Stimulated activated CD8-positive, alpha-beta memory T cell treated with anti-CD3 and anti-CD28 coated beads, Interleukin-12 subunit alpha, Interleukin-12 subunit beta, amount 100 ng/mL, for 1 hour (primary cell): ENCODE results near the gene CSK.

Source experiments
- DNase-seq: peaks from one replicate; pipeline ENCODE4 v3.0.0-alpha.2; 2020; ENCODE audit warnings: low read depth

The CSK gene

DNA sequence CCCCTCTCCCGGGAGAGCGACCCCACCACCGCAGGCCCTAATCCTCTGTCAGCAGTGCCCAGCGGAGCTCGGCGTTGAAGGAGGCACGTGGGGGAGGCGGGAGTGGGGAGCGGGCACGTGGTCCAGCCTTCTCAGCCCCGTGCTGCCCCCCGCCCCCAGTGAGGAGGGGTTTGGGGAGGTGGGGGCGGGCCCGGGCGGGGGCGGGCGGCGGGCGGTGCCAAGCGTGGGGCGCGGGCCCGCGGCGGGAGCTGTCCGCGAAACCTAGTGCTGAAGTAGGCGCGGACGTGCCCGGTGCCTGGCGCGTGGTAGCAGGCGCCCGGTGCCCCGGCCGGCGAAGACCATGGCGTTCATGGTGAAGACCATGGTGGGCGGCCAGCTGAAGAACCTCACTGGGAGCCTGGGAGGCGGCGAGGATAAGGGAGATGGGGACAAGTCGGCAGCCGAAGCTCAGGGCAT, 44.5 kb downstream of the CSK start, which contains the start of gene CPLX3:
TSS of gene CPLX3 (plus strand) at position 264 of the 456 bp plus-strand sequence. CDS start at position 341, 77 bp downstream.
- no peak for DNase-seq

DNA sequence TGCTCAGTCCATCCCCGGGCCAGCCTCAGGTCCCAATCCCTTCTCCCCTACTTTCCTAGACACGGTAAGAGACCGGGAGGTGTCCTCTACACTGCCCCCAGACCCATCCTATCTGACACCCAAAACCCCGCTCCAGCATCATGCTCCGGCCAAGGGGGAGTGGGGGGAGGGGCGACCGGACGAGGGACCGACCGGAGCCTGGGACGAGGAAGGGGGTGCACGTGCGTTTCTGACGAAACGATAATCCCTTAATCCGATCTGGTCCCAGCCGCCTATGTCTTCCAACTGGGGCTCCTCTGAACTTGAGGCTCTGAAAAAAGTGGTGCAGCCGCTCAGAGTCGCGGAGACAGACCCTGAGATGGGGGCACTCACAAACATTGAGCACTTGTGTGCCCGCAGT, 45.0 kb downstream of the CSK start:
- DNase-seq, result no peak

- no peak for DNase-seq
These were observed 45.7 kb downstream of the CSK start for GRCh38 chr15:74827614-74828013.

DNA sequence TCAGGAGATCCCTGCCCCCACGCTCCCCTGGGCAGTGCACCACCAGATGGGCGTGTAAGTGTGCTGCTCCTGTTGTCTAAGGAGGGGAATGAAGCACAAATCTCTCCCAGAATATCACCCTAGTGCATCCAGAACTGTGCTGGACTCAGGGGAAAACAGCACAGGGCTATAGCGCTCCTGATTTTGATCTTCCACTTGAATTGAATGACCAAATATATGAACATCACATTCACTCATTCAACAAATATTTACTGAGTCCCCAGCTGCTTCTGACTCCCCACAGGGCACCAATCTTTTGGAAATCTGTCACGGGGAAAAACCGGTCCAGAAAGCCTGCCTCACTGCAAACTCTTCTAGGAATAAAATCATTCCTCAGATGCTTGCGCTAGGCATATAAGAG, 47.0 kb downstream of the CSK start:
- no peak for DNase-seq

- DNase-seq, result no peak
These were observed 47.6 kb downstream of the CSK start for GRCh38 chr15:74829486-74829885.

DNA sequence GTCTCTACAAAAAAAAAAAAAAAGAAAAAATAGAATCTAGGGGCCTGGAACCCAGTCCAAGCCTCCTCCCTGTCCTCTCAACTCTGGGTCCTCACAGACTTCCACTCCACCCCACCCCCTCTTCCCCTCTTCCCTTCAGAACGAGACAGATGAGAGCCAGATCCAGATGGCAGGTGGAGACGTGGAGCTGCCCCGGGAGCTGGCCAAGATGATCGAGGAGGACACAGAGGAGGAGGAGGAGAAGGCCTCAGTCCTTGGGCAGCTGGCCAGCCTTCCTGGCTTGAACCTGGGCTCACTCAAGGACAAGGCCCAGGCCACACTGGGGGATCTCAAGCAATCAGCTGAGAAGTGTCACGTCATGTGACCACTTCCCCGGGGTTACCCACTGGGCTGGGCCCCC, 48.1 kb downstream of the CSK start:
- no peak for DNase-seq

- no peak for DNase-seq
These were observed 49.0 kb downstream of the CSK start for GRCh38 chr15:74830868-74831267.

GRCh38 chr15:74831813-74832495, 50.1 kb downstream of the CSK start:
- DNase-seq, result no peak

GRCh38 chr15:74832826-74833225, 50.9 kb downstream of the CSK start:
- DNase-seq, result no peak

DNA sequence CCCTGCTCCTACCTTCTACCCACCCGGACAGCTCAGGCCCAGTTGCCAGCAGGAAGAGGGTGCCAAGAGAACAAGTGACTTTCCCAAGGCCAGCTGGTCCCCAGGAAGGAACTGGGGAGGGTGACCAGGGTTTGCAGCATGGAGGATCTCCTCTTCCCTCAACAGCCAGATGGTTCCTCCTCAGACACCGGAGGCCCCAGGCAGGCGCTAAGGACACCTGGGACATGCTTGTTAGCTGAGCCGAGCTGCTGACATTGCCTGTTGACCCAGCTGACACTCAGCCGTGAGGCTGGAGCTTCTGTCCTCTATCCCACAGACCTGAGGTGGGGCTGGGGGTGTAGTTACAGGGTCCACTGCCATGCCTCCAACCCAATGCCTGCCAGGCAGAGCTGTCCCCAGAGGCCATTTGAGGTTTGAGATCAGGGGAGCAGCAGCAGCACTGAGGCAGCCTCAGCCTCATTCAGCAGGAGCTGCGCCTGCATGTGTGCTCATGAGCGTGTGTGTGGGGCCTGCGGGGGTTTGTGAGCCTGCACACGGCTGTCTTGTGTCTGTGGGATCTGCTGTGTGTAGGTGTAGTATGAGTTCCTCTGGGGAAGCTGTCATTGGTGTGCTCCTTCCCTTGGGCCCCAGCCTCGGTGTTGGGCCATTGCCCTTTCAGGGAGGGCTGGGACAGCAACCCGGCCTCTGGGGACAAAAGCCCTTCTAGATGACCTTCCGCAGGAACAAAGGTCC, 51.7 kb downstream of the CSK start:
- DNase-seq, result no peak

GRCh38 chr15:74835312-74835823, 53.5 kb downstream of the CSK start:
- peak; percentile 22 for DNase-seq

DNA sequence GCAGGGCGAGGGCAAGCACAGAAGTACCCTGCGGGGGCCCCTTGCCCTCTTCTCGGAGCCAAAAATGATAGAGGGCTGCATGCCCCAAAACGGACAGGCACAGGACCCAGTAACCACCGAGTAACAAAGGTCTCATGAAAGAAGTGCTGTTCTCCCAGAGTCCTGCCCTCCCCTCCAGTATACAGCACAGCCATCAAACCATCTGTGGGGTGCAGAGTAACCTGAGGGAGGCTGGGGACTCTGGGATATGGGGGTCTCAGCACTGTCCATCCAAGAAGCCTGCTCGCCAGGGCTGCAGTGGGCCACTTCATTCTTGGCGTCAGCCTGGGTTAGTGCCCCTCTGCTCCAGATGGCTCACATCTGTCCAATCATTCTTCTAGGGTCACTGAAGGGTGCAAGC, 55.0 kb downstream of the CSK start:
- DNase-seq, result no peak

- no peak for DNase-seq
These were observed 55.7 kb downstream of the CSK start for GRCh38 chr15:74837482-74838136.

DNA sequence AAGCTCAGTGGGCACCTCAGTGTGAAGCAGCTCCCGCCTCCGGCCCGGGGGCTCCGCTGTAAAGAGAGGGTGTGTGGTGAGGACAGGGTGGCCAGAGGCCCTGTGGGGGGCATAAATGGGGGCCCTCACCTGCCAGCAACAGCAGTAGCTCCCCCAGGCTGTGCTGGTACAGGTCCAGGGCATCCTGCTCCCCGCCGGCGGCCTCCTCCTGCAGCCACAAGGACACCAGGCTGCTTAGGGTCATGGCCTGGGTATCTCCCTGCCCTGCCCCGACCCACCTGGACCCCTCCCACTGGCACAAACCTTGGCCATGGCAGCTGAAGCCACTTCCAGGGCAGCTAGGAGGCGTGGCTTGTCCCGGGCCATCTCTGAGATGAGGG, 56.2 kb downstream of the CSK start:
- no peak for DNase-seq

GRCh38 chr15:74838746-74839525, 57.1 kb downstream of the CSK start:
- DNase-seq, result no peak

- DNase-seq, result no peak
These were observed 57.9 kb downstream of the CSK start for GRCh38 chr15:74839526-74840395.

DNA sequence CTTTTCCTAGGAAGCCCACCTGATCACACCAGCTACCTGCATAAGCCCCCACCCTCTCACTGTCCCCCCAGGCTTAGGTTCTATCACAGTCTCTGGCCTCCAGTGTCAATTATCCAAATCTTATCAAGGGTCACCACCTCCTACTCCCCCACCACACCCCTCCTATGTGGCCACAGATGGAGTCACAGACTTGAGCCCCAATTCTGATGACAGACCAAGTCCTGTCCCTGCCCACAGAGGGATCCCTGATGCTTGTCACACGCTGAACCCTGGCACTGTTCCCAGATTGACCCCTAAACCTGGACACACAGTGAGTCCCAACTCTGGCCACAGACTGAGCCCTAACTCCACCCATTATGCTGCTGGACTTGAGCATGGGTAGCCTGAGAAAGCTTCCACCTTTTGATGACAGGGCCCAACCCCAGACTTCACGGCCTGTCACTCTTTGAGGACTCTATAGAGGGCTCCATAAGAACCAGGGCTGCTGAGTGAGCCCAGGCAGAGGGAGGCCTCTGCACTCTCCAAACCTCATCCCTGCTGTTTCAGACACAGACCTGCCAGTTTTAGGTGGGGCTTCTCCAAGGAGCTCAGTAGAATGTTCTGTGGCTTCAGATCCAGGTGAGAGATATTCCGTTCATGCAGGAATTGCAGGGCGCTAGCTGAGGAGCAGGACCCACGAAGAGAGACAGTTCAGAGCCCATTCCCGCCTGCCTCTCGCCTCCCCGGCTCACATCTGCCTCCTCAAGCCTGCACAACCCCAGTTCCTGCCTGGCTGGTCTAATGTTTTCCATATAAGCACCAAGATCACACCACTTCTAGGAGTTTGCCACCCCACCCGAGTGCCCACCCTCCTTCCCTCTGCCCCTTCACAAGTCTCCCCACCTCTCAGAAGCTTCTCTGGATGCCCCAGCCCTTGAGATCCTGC, 59.2 kb downstream of the CSK start:
- DNase-seq, result no peak

- no peak for DNase-seq
These were observed 60.1 kb downstream of the CSK start for GRCh38 chr15:74841891-74842373.

DNA sequence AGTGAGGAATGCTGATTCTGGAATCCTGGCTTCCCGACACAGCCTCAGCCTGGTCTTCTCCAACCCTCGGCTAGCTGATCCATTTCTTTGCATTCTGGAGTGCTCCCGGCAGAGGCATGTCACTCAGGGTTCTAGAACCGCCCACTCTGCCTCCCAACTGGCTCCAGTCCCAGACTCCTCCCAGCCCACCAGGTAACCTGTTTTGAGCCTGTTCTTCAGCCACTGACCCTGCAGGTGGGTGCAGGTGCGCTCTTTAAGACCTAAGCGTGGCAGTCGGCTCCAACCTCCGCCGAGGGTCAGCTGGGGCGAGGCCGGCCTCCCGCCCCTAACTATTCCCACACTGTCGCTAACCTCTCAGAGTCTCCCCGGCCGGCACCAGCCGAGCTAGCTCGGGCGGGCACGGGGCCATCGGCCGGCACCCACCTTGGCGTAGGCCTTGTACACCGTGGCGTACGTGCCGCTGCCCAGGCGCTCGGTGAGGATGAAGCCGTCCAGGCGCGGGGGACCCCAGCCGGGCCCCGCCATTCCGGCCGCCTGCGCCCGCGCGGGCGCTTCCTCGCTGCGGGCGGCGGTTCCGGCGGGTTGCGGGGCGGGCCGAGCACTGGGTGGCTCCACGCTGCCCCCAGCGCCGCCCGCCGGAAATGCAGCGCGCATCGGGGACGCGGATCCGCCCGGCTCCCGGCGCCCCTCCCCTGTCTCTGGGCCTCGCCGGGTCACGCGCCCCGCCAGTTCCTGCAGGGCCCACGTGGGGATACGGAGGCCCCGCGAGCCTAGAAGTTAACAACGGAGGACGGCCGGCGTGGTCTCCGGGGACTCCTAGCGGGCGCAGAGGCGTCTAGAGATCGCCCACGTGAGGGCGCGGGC, 60.9 kb downstream of the CSK start, which contains the start of gene ULK3:
TSS of gene ULK3 (minus strand) at position 576 of the 864 bp plus-strand sequence. CDS start at position 525, 51 bp downstream.
- DNase-seq, result peak; percentile 85
